ENCODE data around the gene ARPC5L. TPM values are rescaled to one million over a fixed set of nuclear protein-coding genes. Genes with fewer than 3 reads are reported as not detected.
A peak's percentile ranks its signal among the peaks of the same experiment; 100 is the strongest.

ARPC5L gene
- total and polyA plus RNA-seq, 9 of the 15 experiments (the other 6 are each of a cell fraction or from before 2014, with no cell fraction given), result 25.4 to 113 (median 63.8) TPM

- no peak for FAIRE-seq
- no peak for DNase-seq (ENCODE audit: extremely low read depth in 1 of 4, low spot score in 3 of 4)
- Histone ChIP-seq H3K36me3 (ENCODE audit: control insufficient read depth, insufficient read depth, low read length) (peaks cover 26% of the 10 kb centered on the region), H3K4me1 (replicated peaks in 1 of 2; ENCODE audit: control insufficient read depth in 2 of 2, insufficient read depth in 2 of 2, low read length in 2 of 2) (peaks cover under 1 to 53% of the 10 kb centered on the region in 2 experiments; a peak in 4 of 5 replicates), H3K4me3 (peak overlapping the region; percentile 36), H2AFZ (ENCODE audit: low read depth, low read length) (peak overlapping the region; percentile 96), H3K4me2 (ENCODE audit: insufficient read depth, low read length) (peak overlapping the region; percentile 79), H3K9me1 (ENCODE audit: control insufficient read depth, insufficient read depth, low read length) (peaks cover 7% of the 10 kb centered on the region), H3K27me3 (ENCODE audit: control insufficient read depth in 2 of 2, insufficient read depth in 2 of 2, low read length in 2 of 2) (no peaks in the 10 kb centered on the region), H3K27ac (ENCODE audit: extremely low read depth, low read depth, low read length) (no peak overlapping the region), H3K79me2 (ENCODE audit: control insufficient read depth, insufficient read depth, low read length) (peaks cover 7% of the 10 kb centered on the region), H4K20me1 (replicated peaks; ENCODE audit: control insufficient read depth, insufficient read depth, low read length) (peaks cover 26% of the 10 kb centered on the region), H3K9me3 (replicated peaks; ENCODE audit: control insufficient read depth, insufficient read depth, low read depth, low read length) (no peaks in the 10 kb centered on the region), H3K9ac (ENCODE audit: insufficient read depth in 1 of 2, low read depth in 2 of 2, low read length in 2 of 2) (peak overlapping the region; percentile 35 to 93; a peak in 3 of 4 replicates)
- CTCF ChIA-PET (ENCODE audit: low intra/inter-chr PET ratio), result interaction anchor here (0.5 to 6.3 kb wide), 5 partner anchors 59 to 236 kb away, joined by 3 to 209 read pairs (median 6); partner anchors contain the start of gene NR6A1
- in situ Hi-C loops (cut with MboI) (loop anchor here (5.0 kb wide), 2 partner anchors 81 to 519 kb away; partner anchors contain the start of gene NR6A1), intact Hi-C loops (cut with micrococcal nuclease) (loop anchor here (1.0 to 5.0 kb wide), 4 partner anchors 79 to 519 kb away; partner anchors contain the start of gene SCAI)
- no peak for ATAC-seq
- TF ChIP-seq CREB3L1 (IDR thresholded peaks at IDR 0.05; ENCODE audit: borderline replicate concordance, low read depth) (peak; percentile 90; the same call in 1 of the 2 replicates), ELF1 (tag; IDR thresholded peaks at IDR 0.05) (0 out of 2 replicates have a peak, but pooled peaks have one; percentile 2), LCOR (CRISPR knock-in tag; IDR thresholded peaks at IDR 0.05) (0 out of 2 replicates have a peak, but pooled peaks have one; percentile 2), XRCC5 (IDR thresholded peaks at IDR 0.05; ENCODE audit: low read depth, low read length) (no peak), ARID3B (CRISPR knock-in tag; IDR thresholded peaks at IDR 0.05; ENCODE audit: borderline replicate concordance) (no peak)
- POLR2A ChIA-PET, result interaction anchor here (1.0 to 5.1 kb wide), 9 partner anchors 8 to 236 kb away, joined by 3 to 64 read pairs (median 4); partner anchors contain the start of genes ARPC5L, NR6A1 and RPL35
- no TSS peak for BruUV-seq (replicated peaks)
- 52% methylated on average over 10 of the region's 11 CpGs for WGBS (ENCODE audit: insufficient coverage, low coverage, missing lambda C conversion rate)
Measured at GRCh38 chr9:124853605-124854143, 8.3 kb upstream of the ARPC5L start.
